Neural progenitor cell (in vitro differentiated cells): ENCODE data around the gene JAKMIP2. TPM values are rescaled to one million over a fixed set of nuclear protein-coding genes. Genes with fewer than 3 reads are reported as not detected.

Experiments
- DNase-seq: peaks from one replicate; pipeline ENCODE4 v3.0.0-alpha.2; 2016; ENCODE audit warnings: low spot score
- H2AFZ ChIP-seq: fragments of 200-600 bp; sonication (generic); replicated peaks from 2 replicates; pipeline ENCODE4 v1.6.1; 2016; ENCODE audit warnings: antibody characterized with exemption
- H3F3A ChIP-seq: fragments of 200-600 bp; sonication (generic); 2 replicates; pipeline ENCODE4 v1.6.1; 2016; ENCODE audit warnings: antibody characterized with exemption, low read depth
- H3K27ac ChIP-seq: fragments of 200-600 bp; sonication (generic); 2 replicates; pipeline ENCODE4 v1.5.1; 2016; ENCODE audit warnings: mild to moderate bottlenecking
- H3K27me3 ChIP-seq: fragments of 200-600 bp; sonication (generic); 2 replicates; pipeline ENCODE4 v1.6.1; 2016; ENCODE audit warnings: mild to moderate bottlenecking, moderate library complexity
- H3K36me3 ChIP-seq: fragments of 200-600 bp; sonication (generic); 2 replicates; pipeline ENCODE4 v1.5.1; 2016
- H3K4me1 ChIP-seq: fragments of 200-600 bp; sonication (generic); 2 replicates; pipeline ENCODE4 v1.6.1; 2016; ENCODE audit warnings: mixed run types
- H3K4me2 ChIP-seq: fragments of 200-600 bp; sonication (generic); 2 replicates; pipeline ENCODE4 v1.6.1; 2016
- H3K4me3 ChIP-seq: fragments of 200-600 bp; sonication (generic); 2 replicates; pipeline ENCODE4 v1.5.1; 2016
- H3K79me2 ChIP-seq: fragments of 200-600 bp; sonication (generic); 2 replicates; pipeline ENCODE4 v1.6.1; 2016; ENCODE audit warnings: low read depth
- H3K9ac ChIP-seq: fragments of 200-600 bp; sonication (generic); 2 replicates; pipeline ENCODE4 v1.6.1; 2016
- H3K9me3 ChIP-seq: fragments of 200-600 bp; sonication (generic); 2 replicates; pipeline ENCODE4 v1.5.1; 2016; ENCODE audit warnings: low read depth
- H4K20me1 ChIP-seq: fragments of 200-600 bp; sonication (generic); 2 replicates; pipeline ENCODE4 v1.6.1; 2016; ENCODE audit warnings: low read depth
- H3K27ac Mint-ChIP-seq: 3 replicates; pipeline ENCODE4 v1.8.0; 2021; ENCODE audit warnings: mixed read lengths
- H3K27me3 Mint-ChIP-seq: 2 replicates; pipeline ENCODE4 v1.8.0; 2022; ENCODE audit warnings: low read depth, mild to moderate bottlenecking, inconsistent platforms, moderate library complexity, mixed read lengths; ENCODE audit not compliant: insufficient read depth
- H3K36me3 Mint-ChIP-seq: 3 replicates; pipeline ENCODE4 v1.8.0; 2021; ENCODE audit warnings: mixed read lengths
- H3K4me1 Mint-ChIP-seq: 3 replicates; pipeline ENCODE4 v1.8.0; 2021; ENCODE audit warnings: mixed read lengths
- H3K4me3 Mint-ChIP-seq: 3 replicates; pipeline ENCODE4 v1.8.0; 2021; ENCODE audit warnings: mild to moderate bottlenecking, moderate library complexity, mixed read lengths
- H3K9me3 Mint-ChIP-seq: 3 replicates; pipeline ENCODE4 v1.8.0; 2020; ENCODE audit warnings: mixed read lengths
- CTCF ChIP-seq: fragments of 200-600 bp; sonication (generic); IDR thresholded peaks from 2 replicates; pipeline ENCODE4 v1.5.1; 2017; ENCODE audit warnings: antibody characterized with exemption, mild to moderate bottlenecking
- EZH2 ChIP-seq: fragments of 200-600 bp; sonication (generic); IDR thresholded peaks from 2 replicates; pipeline ENCODE4 v1.6.1; 2017; ENCODE audit warnings: antibody characterized with exemption, mild to moderate bottlenecking, moderate library complexity
- EZH2phosphoT487 ChIP-seq: fragments of 200-600 bp; sonication (generic); IDR thresholded peaks from 2 replicates; pipeline ENCODE4 v1.6.1; 2017; ENCODE audit warnings: antibody characterized with exemption
- total RNA-seq: library from RNA; depleted of rRNA; stranded (reverse); fragments of >200 nt; gene quantifications from 2 replicates; pipeline ENCODE4 v1.2.3, GENCODE V29; 2015; ENCODE audit warnings: low replicate concordance

Gene JAKMIP2
- total RNA-seq, 1 donor from 2014 or later: 8.2 TPM

- peaks cover 4% of the 10 kb centered on the region for H3K79me2 ChIP-seq
- Mint-ChIP-seq H3K36me3 (peaks cover 9% of the 10 kb centered on the region), H3K4me1 (peaks cover 14% of the 10 kb centered on the region), H3K4me3 (no peak overlapping the region), H3K9me3 (peaks cover 2% of the 10 kb centered on the region), H3K27me3 (no peaks in the 10 kb centered on the region), H3K27ac (no peak overlapping the region)
- no peak for DNase-seq
- no peaks in the 10 kb centered on the region for H3K36me3 ChIP-seq
- H2AFZ ChIP-seq: no peak overlapping the region
- H3K9me3 ChIP-seq: no peaks in the 10 kb centered on the region
- H3K4me2 ChIP-seq: no peak overlapping the region
- H3K4me1 ChIP-seq: peaks cover 9% of the 10 kb centered on the region
- no peak overlapping the region for H3K27ac ChIP-seq
- H3K9ac ChIP-seq: no peak overlapping the region
- H3F3A ChIP-seq: no peaks in the 10 kb centered on the region
- H4K20me1 ChIP-seq: peaks cover 3% of the 10 kb centered on the region
- no peak overlapping the region for H3K4me3 ChIP-seq
- no peaks in the 10 kb centered on the region for H3K27me3 ChIP-seq
- no peak for TF ChIP-seq EZH2phosphoT487
- TF ChIP-seq CTCF: no peak
- TF ChIP-seq EZH2: no peak
Measured at GRCh38 chr5:147763791-147764525, 18.6 kb downstream of the JAKMIP2 start.

GRCh38 chr5:147760086-147760875, 22.2 kb downstream of the JAKMIP2 start:
- Mint-ChIP-seq H3K4me1 (peaks cover 9% of the 10 kb centered on the region), H3K27me3 (no peaks in the 10 kb centered on the region), H3K36me3 (peaks cover 8% of the 10 kb centered on the region), H3K4me3 (no peak overlapping the region), H3K9me3 (peaks cover 2% of the 10 kb centered on the region), H3K27ac (no peak overlapping the region)
- peaks cover 4% of the 10 kb centered on the region for H3K79me2 ChIP-seq
- peaks cover 6% of the 10 kb centered on the region for H3K4me1 ChIP-seq
- H3K9me3 ChIP-seq: no peaks in the 10 kb centered on the region
- no peak overlapping the region for H3K4me2 ChIP-seq
- DNase-seq: no peak
- no peaks in the 10 kb centered on the region for H3K36me3 ChIP-seq
- no peak overlapping the region for H3K27ac ChIP-seq
- H2AFZ ChIP-seq: no peak overlapping the region
- TF ChIP-seq CTCF: no peak
- TF ChIP-seq EZH2phosphoT487: no peak
- TF ChIP-seq EZH2: no peak
- H3K9ac ChIP-seq: no peak overlapping the region
- H3F3A ChIP-seq: no peaks in the 10 kb centered on the region
- no peaks in the 10 kb centered on the region for H3K27me3 ChIP-seq
- no peaks in the 10 kb centered on the region for H4K20me1 ChIP-seq
- H3K4me3 ChIP-seq: no peak overlapping the region

- Mint-ChIP-seq H3K4me3 (no peak overlapping the region), H3K27ac (no peak overlapping the region), H3K36me3 (peaks cover 8% of the 10 kb centered on the region), H3K27me3 (no peaks in the 10 kb centered on the region), H3K4me1 (peaks cover 9% of the 10 kb centered on the region), H3K9me3 (peaks cover 2% of the 10 kb centered on the region)
- no peak overlapping the region for H2AFZ ChIP-seq
- H3F3A ChIP-seq: no peaks in the 10 kb centered on the region
- H3K4me3 ChIP-seq: no peak overlapping the region
- H3K9ac ChIP-seq: no peak overlapping the region
- H3K27me3 ChIP-seq: no peaks in the 10 kb centered on the region
- H3K79me2 ChIP-seq: peaks cover 4% of the 10 kb centered on the region
- no peaks in the 10 kb centered on the region for H3K36me3 ChIP-seq
- no peak overlapping the region for H3K27ac ChIP-seq
- no peaks in the 10 kb centered on the region for H3K9me3 ChIP-seq
- H3K4me1 ChIP-seq: peaks cover 6% of the 10 kb centered on the region
- DNase-seq: no peak
- H3K4me2 ChIP-seq: no peak overlapping the region
- H4K20me1 ChIP-seq: no peaks in the 10 kb centered on the region
- TF ChIP-seq EZH2 (no peak), EZH2phosphoT487 (no peak), CTCF (no peak)
Measured at GRCh38 chr5:147759441-147759840, 23.1 kb downstream of the JAKMIP2 start.
